Osteocyte (in vitro differentiated cells): Measurements from ENCODE around the gene SYNJ2. TPM values are rescaled to one million over a fixed set of nuclear protein-coding genes. Genes with fewer than 3 reads are reported as not detected.
A peak's percentile ranks its signal among the peaks of the same experiment; 100 is the strongest.

Experiments
- DNase-seq: peaks from one replicate; pipeline ENCODE4 v3.0.0; 2021; ENCODE audit warnings: mixed read lengths; ENCODE audit not compliant: unreplicated experiment; ENCODE audit errors: extremely low spot score
- H3K27ac Mint-ChIP-seq: one replicate; pipeline ENCODE4 v1.8.0; 2021; ENCODE audit warnings: mild to moderate bottlenecking, mixed read lengths; ENCODE audit not compliant: unreplicated experiment
- H3K27me3 Mint-ChIP-seq: one replicate; pipeline ENCODE4 v1.8.0; 2021; ENCODE audit warnings: mixed read lengths; ENCODE audit not compliant: unreplicated experiment
- H3K36me3 Mint-ChIP-seq: one replicate; pipeline ENCODE4 v1.8.0; 2021; ENCODE audit warnings: mixed read lengths; ENCODE audit not compliant: unreplicated experiment
- H3K4me1 Mint-ChIP-seq: one replicate; pipeline ENCODE4 v1.8.0; 2021; ENCODE audit warnings: mixed read lengths; ENCODE audit not compliant: unreplicated experiment
- H3K4me3 Mint-ChIP-seq: one replicate; pipeline ENCODE4 v1.8.0; 2021; ENCODE audit warnings: mild to moderate bottlenecking, moderate library complexity, mixed read lengths; ENCODE audit not compliant: unreplicated experiment
- H3K9me3 Mint-ChIP-seq: one replicate; pipeline ENCODE4 v1.8.0; 2021; ENCODE audit warnings: mixed read lengths; ENCODE audit not compliant: unreplicated experiment
- total RNA-seq: library from RNA; stranded (reverse); gene quantifications from 2 replicates; pipeline ENCODE4 v1.2.1, GENCODE V29; 2021
- TF ChIP-seq, protein P1 (sequence below): fragments of 200-600 bp; sonication (generic); IDR thresholded peaks from 2 replicates; pipeline ENCODE4 v1.5.0; 2021; ENCODE audit warnings: antibody characterized with exemption, mild to moderate bottlenecking, moderate library complexity

Gene SYNJ2
- total RNA-seq, 1 donor from 2014 or later = 94.5 TPM

DNA sequence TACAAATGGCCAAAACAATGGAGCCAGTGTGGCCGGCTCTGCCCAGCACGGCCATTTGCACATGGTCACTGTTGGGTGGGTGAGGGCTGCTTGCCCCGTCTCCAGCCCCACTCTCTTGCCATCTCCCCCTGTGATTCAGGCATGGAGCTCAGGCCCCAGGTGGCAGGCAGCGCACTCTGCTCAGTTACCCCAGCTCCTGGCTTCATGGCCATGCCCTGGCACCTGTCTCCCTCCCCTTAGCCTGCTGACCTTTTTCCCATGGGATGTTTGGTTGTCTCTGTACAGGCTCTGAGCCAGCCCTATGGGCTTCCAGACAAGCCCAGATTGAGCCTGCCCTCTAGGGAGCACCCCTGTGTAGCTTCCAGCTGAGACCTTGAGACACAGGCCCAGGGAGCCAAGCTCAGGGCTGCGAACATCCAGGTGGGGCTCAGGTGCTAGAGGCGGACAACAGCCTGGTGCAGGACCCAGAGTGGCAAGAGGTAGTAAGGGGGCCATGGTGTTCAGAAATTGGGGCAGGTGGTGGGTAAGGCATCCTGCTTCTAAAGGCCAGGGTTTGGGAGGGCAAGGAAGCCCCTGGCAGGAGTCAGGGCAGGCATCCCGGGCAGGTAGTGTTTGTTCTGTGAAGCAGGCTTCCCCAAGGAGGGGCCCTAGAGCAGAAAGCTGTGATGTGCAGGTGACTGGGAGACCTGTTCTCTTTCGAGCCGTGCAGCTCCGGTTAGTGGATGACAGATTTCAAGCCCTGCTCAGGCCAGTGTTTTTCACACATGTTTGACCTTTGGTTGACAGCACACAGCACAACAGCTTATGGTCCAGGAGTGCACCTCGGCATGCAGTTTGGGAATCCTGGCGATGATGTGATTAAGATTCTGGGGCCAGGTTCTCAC lies 17.7 kb downstream of the SYNJ2 start:
- Mint-ChIP-seq H3K27ac (peak overlapping the region; percentile 67), H3K9me3 (no peaks in the 10 kb centered on the region), H3K4me3 (no peak overlapping the region), H3K36me3 (peaks cover 24% of the 10 kb centered on the region), H3K27me3 (no peaks in the 10 kb centered on the region), H3K4me1 (peaks cover 86% of the 10 kb centered on the region)
- no peak for DNase-seq
- TF ChIP-seq, protein P1, sequence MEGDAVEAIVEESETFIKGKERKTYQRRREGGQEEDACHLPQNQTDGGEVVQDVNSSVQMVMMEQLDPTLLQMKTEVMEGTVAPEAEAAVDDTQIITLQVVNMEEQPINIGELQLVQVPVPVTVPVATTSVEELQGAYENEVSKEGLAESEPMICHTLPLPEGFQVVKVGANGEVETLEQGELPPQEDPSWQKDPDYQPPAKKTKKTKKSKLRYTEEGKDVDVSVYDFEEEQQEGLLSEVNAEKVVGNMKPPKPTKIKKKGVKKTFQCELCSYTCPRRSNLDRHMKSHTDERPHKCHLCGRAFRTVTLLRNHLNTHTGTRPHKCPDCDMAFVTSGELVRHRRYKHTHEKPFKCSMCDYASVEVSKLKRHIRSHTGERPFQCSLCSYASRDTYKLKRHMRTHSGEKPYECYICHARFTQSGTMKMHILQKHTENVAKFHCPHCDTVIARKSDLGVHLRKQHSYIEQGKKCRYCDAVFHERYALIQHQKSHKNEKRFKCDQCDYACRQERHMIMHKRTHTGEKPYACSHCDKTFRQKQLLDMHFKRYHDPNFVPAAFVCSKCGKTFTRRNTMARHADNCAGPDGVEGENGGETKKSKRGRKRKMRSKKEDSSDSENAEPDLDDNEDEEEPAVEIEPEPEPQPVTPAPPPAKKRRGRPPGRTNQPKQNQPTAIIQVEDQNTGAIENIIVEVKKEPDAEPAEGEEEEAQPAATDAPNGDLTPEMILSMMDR = no peak

DNA sequence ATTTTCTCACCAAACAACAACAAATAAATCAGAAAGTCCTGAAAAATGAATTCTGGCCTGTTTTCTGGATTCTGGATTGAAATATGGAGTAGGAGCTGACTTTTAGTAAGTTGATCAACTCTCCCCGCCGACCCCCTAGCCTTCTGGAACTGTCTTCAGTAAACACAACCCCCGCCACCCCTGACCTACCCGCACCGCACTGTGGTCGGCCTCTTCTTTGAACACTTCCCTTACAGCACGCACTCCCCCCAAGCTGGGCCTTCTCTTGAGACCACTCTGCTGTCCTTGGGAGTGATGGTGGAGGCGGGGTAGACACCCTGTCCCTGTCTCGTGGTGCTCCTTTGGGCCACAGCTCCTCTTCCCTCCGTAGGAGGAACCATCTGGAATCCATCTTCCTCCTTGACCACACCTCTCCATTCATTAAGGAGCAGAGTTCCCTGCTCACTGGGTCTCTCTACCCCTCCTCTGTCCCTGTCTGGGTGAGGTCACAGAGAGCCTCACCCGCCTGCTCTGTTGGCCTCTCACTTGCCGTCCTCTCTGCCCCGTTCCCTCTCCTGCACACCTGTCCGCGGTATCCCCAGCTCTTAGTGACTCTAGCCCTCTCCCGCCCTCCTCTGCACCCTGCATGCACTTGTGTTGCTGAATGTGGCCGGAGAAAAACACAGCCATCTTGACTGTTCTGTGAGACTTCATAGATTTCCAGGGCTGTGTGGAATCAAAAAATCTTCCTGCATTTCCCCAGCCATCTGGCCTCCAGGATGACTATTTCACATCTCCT lies 19.1 kb downstream of the SYNJ2 start:
- H3K27me3 Mint-ChIP-seq = no peaks in the 10 kb centered on the region
- H3K36me3 Mint-ChIP-seq = peaks cover 22% of the 10 kb centered on the region
- TF ChIP-seq, protein P1 = no peak
- H3K4me3 Mint-ChIP-seq = no peak overlapping the region
- peak overlapping the region; percentile 100 for H3K27ac Mint-ChIP-seq
- no peaks in the 10 kb centered on the region for H3K9me3 Mint-ChIP-seq
- peaks cover 82% of the 10 kb centered on the region for H3K4me1 Mint-ChIP-seq
- no peak for DNase-seq

DNA sequence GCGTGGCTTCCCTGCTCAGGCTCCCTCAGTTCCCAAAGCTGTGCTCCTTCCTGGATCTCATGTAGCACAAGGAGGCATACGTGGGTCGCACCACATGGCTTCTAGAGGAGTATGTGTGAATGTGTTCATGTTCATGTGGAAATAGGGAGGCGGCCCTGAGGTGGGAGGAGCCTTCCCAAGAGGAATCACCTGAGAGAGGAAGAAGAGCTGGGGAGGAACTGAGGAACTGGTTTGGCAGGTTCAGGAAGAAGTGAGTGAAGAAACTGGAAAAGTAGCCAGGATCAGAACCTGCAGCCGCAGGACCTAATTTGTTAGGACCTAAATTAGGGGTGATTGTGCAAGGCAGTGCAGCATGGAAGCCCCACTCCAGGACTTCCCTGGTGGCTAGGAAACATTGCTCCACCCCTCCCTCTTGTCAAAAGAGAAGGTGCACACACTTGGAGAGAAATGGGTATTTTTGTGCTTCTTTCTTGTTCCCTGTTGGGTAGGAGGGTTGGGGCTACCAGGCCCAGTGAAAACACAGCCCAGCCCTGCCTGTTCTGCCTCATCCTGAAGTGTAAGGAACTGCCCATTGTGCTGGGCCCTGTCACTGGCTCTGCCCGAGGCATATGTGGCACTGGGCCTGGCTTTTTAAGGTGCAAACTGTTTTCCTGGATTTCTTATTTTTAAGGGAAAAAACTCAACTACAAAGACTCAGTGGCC lies 20.7 kb downstream of the SYNJ2 start:
- H3K4me1 Mint-ChIP-seq = peaks cover 81% of the 10 kb centered on the region
- TF ChIP-seq, protein P1 = no peak
- H3K27ac Mint-ChIP-seq = peak overlapping the region; percentile 100
- peak overlapping the region; percentile 70 for H3K4me3 Mint-ChIP-seq
- H3K27me3 Mint-ChIP-seq = no peaks in the 10 kb centered on the region
- no peak for DNase-seq
- H3K9me3 Mint-ChIP-seq = no peaks in the 10 kb centered on the region
- peaks cover 18% of the 10 kb centered on the region for H3K36me3 Mint-ChIP-seq

DNA sequence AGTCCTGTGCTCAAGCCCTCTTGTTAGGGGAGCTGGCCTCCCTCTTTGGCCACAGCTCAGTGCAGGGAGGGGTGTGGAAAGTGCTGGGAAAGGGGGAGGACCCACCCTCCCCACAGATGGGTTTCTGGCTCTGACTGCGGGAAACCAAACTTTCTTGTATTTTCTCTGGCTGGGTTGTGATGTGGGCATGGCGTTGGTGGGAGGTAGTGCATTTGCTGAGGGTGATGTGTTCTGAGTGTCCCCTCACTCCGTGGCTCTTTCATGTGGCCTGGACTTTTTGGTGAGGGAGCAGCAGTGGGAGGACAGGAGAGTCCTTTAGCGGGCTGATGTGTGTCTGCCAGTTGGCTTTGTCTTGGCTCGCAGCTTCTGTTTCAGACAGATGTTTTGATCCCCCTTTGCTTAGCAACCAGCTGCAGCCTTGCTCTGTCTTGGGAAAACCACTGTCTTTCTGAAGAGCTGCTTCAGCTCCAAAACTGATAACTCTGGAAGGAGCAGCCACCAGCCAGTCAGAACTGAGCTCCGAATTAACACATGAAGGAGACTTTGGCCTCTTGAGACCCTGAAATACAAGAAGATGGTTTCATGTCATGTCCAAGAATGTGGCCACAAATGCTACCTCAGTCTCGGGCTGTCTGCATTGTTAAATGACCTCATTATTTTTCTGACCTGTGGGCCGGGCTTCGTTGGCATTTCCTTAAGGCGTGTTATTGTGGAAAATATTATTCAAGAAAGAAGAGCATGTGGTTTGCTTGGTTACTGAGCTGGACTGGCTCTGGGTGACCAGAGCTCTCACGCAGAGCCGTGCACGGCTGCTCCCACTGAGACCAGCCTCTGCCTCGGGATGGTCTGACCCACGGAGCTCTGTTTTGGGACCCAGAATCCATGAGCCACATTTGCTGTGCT lies 21.5 kb downstream of the SYNJ2 start:
- TF ChIP-seq, protein P1 = no peak
- H3K36me3 Mint-ChIP-seq = peaks cover 18% of the 10 kb centered on the region
- H3K27ac Mint-ChIP-seq = peak overlapping the region; percentile 100
- H3K9me3 Mint-ChIP-seq = no peaks in the 10 kb centered on the region
- H3K27me3 Mint-ChIP-seq = no peaks in the 10 kb centered on the region
- H3K4me1 Mint-ChIP-seq = peaks cover 84% of the 10 kb centered on the region
- peak; percentile 92 for DNase-seq
- peak overlapping the region; percentile 70 for H3K4me3 Mint-ChIP-seq
